ENCODE results near the gene MTHFSD.

DNA sequence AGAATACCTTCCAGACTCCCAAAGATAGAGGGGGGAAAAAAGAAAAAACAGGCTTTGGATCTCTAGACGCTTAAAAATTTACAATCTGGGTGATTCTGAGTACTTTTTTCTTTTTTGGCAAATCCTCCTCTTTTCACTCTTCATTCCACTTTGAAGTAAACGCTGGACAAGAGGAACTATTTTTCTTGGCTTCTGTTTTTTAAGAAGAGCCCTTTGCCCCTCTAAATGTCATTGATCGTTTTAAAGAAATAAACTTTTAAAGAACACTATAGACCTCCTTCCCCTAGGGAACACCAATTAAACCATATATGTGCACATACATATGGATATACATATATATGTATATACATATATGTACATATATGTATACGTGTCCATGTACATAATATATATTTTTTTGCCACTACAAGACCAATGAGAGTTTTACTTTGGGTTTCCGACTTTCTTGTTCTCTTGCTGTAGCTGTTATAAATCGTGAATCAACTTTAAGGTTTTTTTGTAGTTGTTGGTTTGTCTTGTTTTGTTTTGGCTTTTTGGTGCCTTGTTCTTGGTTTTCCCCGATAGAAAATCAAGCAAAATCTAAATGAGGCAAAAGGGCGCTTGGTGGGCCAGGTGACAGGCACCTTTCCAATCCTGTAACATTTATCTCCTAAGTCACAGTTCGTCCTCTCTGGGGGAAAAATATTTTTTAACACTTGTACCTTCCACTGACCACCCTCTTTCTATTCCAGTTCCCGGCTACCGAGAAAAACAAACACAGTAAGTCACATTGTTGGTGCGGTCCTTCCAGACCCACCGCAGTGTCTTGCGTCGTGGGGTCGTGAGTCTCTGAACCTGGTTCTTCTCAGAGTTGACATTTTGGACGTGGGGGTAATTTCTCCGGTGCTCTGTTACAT, 40.3 kb downstream of the MTHFSD start:
- TF ChIP-seq EZH2 (IDR thresholded peaks at IDR 0.05; ENCODE audit: borderline replicate concordance) = peak; percentile 34
- TF ChIP-seq, protein P1, sequence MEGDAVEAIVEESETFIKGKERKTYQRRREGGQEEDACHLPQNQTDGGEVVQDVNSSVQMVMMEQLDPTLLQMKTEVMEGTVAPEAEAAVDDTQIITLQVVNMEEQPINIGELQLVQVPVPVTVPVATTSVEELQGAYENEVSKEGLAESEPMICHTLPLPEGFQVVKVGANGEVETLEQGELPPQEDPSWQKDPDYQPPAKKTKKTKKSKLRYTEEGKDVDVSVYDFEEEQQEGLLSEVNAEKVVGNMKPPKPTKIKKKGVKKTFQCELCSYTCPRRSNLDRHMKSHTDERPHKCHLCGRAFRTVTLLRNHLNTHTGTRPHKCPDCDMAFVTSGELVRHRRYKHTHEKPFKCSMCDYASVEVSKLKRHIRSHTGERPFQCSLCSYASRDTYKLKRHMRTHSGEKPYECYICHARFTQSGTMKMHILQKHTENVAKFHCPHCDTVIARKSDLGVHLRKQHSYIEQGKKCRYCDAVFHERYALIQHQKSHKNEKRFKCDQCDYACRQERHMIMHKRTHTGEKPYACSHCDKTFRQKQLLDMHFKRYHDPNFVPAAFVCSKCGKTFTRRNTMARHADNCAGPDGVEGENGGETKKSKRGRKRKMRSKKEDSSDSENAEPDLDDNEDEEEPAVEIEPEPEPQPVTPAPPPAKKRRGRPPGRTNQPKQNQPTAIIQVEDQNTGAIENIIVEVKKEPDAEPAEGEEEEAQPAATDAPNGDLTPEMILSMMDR (IDR thresholded peaks at IDR 0.05; ENCODE audit: poor library complexity) = no peak
